Measurements from ENCODE around the gene SLAMF8.

Gene SLAMF8

GRCh38 chr1:159831412-159832141, 4.9 kb downstream of the SLAMF8 start:
- Histone ChIP-seq H3K27me3 (ENCODE audit: insufficient read depth, low read length) (no peaks in the 10 kb centered on the region), H3K27ac (ENCODE audit: low read depth, low read length) (no peak overlapping the region), H2AFZ (ENCODE audit: low read length, unreplicated experiment) (no peak overlapping the region), H3K4me3 (ENCODE audit: low read depth, low read length) (no peak overlapping the region), H3K4me1 (ENCODE audit: control insufficient read depth, insufficient read depth, low read length, unreplicated experiment) (peaks cover 14% of the 10 kb centered on the region), H3K36me3 (ENCODE audit: insufficient read depth, low read length) (no peaks in the 10 kb centered on the region; the same call in 1 of the 2 replicates), H3K79me2 (ENCODE audit: control insufficient read depth, insufficient read depth, low read length, unreplicated experiment) (no peaks in the 10 kb centered on the region)

- H3K79me2 ChIP-seq (ENCODE audit: control insufficient read depth, insufficient read depth, low read length, unreplicated experiment) = no peaks in the 10 kb centered on the region
- H3K27ac ChIP-seq (ENCODE audit: low read depth, low read length) = no peak overlapping the region
- H3K4me1 ChIP-seq (ENCODE audit: control insufficient read depth, insufficient read depth, low read length, unreplicated experiment) = peaks cover 19% of the 10 kb centered on the region
- H3K36me3 ChIP-seq (ENCODE audit: insufficient read depth, low read length) = no peaks in the 10 kb centered on the region; the same call in 1 of the 2 replicates
- H2AFZ ChIP-seq (ENCODE audit: low read length, unreplicated experiment) = no peak overlapping the region
- H3K4me3 ChIP-seq (ENCODE audit: low read depth, low read length) = no peak overlapping the region
- H3K27me3 ChIP-seq (ENCODE audit: insufficient read depth, low read length) = no peaks in the 10 kb centered on the region
Observed at GRCh38 chr1:159832309-159832708, 5.6 kb downstream of the SLAMF8 start.

GRCh38 chr1:159835356-159835755, 8.7 kb downstream of the SLAMF8 start:
- H3K4me1 ChIP-seq (ENCODE audit: control insufficient read depth, insufficient read depth, low read length, unreplicated experiment) = peaks cover 13% of the 10 kb centered on the region
- no peaks in the 10 kb centered on the region; the same call in 1 of the 2 replicates for H3K36me3 ChIP-seq (ENCODE audit: insufficient read depth, low read length)
- H3K4me3 ChIP-seq (ENCODE audit: low read depth, low read length) = no peak overlapping the region
- no peak overlapping the region for H3K27ac ChIP-seq (ENCODE audit: low read depth, low read length)
- H3K79me2 ChIP-seq (ENCODE audit: control insufficient read depth, insufficient read depth, low read length, unreplicated experiment) = no peaks in the 10 kb centered on the region
- H3K27me3 ChIP-seq (ENCODE audit: insufficient read depth, low read length) = no peaks in the 10 kb centered on the region
- H2AFZ ChIP-seq (ENCODE audit: low read length, unreplicated experiment) = no peak overlapping the region

GRCh38 chr1:159835862-159836525, 9.3 kb downstream of the SLAMF8 start:
- Histone ChIP-seq H2AFZ (ENCODE audit: low read length, unreplicated experiment) (no peak overlapping the region), H3K4me3 (ENCODE audit: low read depth, low read length) (no peak overlapping the region), H3K79me2 (ENCODE audit: control insufficient read depth, insufficient read depth, low read length, unreplicated experiment) (no peaks in the 10 kb centered on the region), H3K27ac (ENCODE audit: low read depth, low read length) (no peak overlapping the region), H3K27me3 (ENCODE audit: insufficient read depth, low read length) (no peaks in the 10 kb centered on the region), H3K4me1 (ENCODE audit: control insufficient read depth, insufficient read depth, low read length, unreplicated experiment) (peaks cover 12% of the 10 kb centered on the region), H3K36me3 (ENCODE audit: insufficient read depth, low read length) (no peaks in the 10 kb centered on the region; the same call in 1 of the 2 replicates)

GRCh38 chr1:159838715-159839114, 12.0 kb downstream of the SLAMF8 start:
- no peak overlapping the region for H2AFZ ChIP-seq (ENCODE audit: low read length, unreplicated experiment)
- H3K27me3 ChIP-seq (ENCODE audit: insufficient read depth, low read length) = no peaks in the 10 kb centered on the region
- H3K79me2 ChIP-seq (ENCODE audit: control insufficient read depth, insufficient read depth, low read length, unreplicated experiment) = no peaks in the 10 kb centered on the region
- H3K36me3 ChIP-seq (ENCODE audit: insufficient read depth, low read length) = no peaks in the 10 kb centered on the region; the same call in 1 of the 2 replicates
- peaks cover 12% of the 10 kb centered on the region for H3K4me1 ChIP-seq (ENCODE audit: control insufficient read depth, insufficient read depth, low read length, unreplicated experiment)
- H3K27ac ChIP-seq (ENCODE audit: low read depth, low read length) = no peak overlapping the region
- H3K4me3 ChIP-seq (ENCODE audit: low read depth, low read length) = no peak overlapping the region

GRCh38 chr1:159839116-159839849, 12.6 kb downstream of the SLAMF8 start:
- H3K79me2 ChIP-seq (ENCODE audit: control insufficient read depth, insufficient read depth, low read length, unreplicated experiment) = no peaks in the 10 kb centered on the region
- no peak overlapping the region for H2AFZ ChIP-seq (ENCODE audit: low read length, unreplicated experiment)
- H3K36me3 ChIP-seq (ENCODE audit: insufficient read depth, low read length) = no peaks in the 10 kb centered on the region; the same call in 1 of the 2 replicates
- H3K27ac ChIP-seq (ENCODE audit: low read depth, low read length) = no peak overlapping the region
- H3K4me1 ChIP-seq (ENCODE audit: control insufficient read depth, insufficient read depth, low read length, unreplicated experiment) = peaks cover 12% of the 10 kb centered on the region
- no peak overlapping the region for H3K4me3 ChIP-seq (ENCODE audit: low read depth, low read length)
- no peaks in the 10 kb centered on the region for H3K27me3 ChIP-seq (ENCODE audit: insufficient read depth, low read length)

DNA sequence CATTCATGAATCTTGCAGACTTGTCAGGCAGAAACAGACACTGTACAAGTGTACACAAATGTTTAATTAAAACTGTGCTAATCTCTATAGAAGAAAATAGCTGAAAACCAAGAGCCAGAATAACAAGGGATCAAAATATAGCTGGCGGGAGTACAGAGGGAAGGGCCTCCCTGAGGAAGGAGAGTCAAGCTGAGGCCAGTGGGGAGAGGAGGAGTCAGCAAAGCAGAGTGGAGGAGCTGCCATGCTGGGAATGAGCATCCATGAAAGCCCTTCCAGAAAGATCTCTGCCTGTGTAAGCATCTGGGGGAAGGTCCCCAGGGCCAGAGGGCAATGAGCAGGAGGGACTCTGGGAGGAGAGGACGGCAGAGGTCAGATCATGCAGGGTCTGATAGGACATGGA, 15.1 kb downstream of the SLAMF8 start:
- H2AFZ ChIP-seq (ENCODE audit: low read length, unreplicated experiment) = no peak overlapping the region
- peaks cover 4% of the 10 kb centered on the region for H3K4me1 ChIP-seq (ENCODE audit: control insufficient read depth, insufficient read depth, low read length, unreplicated experiment)
- no peak overlapping the region for H3K27ac ChIP-seq (ENCODE audit: low read depth, low read length)
- H3K36me3 ChIP-seq (ENCODE audit: insufficient read depth, low read length) = no peaks in the 10 kb centered on the region
- H3K27me3 ChIP-seq (ENCODE audit: insufficient read depth, low read length) = no peaks in the 10 kb centered on the region
- no peak overlapping the region for H3K4me3 ChIP-seq (ENCODE audit: low read depth, low read length)
- no peaks in the 10 kb centered on the region for H3K79me2 ChIP-seq (ENCODE audit: control insufficient read depth, insufficient read depth, low read length, unreplicated experiment)

- Histone ChIP-seq H3K79me2 (ENCODE audit: control insufficient read depth, insufficient read depth, low read length, unreplicated experiment) (no peaks in the 10 kb centered on the region), H3K36me3 (ENCODE audit: insufficient read depth, low read length) (no peaks in the 10 kb centered on the region), H3K4me3 (ENCODE audit: low read depth, low read length) (no peak overlapping the region)
Observed at GRCh38 chr1:159843459-159843858, 16.8 kb downstream of the SLAMF8 start.

GRCh38 chr1:159845751-159846629, 19.3 kb downstream of the SLAMF8 start:
- no peaks in the 10 kb centered on the region for H3K36me3 ChIP-seq (ENCODE audit: insufficient read depth, low read length)

More at GRCh38 chr1:159843459-159843858, 16.8 kb downstream of the SLAMF8 start:
- Histone ChIP-seq H3K4me1 (ENCODE audit: control insufficient read depth, insufficient read depth, low read length, unreplicated experiment) (no peaks in the 10 kb centered on the region), H3K27me3 (ENCODE audit: insufficient read depth, low read length) (no peaks in the 10 kb centered on the region), H3K27ac (ENCODE audit: low read depth, low read length) (no peak overlapping the region), H2AFZ (ENCODE audit: low read length, unreplicated experiment) (no peak overlapping the region)

DNA sequence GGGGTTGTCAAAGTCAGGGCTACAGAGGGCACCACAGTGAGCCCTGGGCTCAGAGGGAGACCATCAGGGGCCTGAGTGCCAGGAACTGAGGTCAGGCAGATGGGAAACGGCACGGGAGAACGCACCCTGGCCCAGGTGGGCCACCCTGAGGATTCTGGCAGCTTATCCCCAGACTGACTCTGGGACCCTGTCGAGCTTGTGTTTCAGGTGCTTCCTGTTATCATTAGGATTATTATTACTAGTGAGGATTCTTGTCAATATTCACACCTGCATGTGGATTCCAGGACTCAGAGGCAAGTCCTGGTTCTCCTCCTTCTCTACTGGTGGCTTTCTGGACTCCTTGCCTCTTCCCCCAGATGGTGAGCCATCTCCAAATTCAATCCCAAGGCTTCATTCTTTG, 20.6 kb downstream of the SLAMF8 start:
- H3K4me1 ChIP-seq (ENCODE audit: control insufficient read depth, insufficient read depth, low read length, unreplicated experiment) = peaks cover 18% of the 10 kb centered on the region

More at GRCh38 chr1:159845751-159846629, 19.3 kb downstream of the SLAMF8 start:
- H3K79me2 ChIP-seq (ENCODE audit: control insufficient read depth, insufficient read depth, low read length, unreplicated experiment) = no peaks in the 10 kb centered on the region
- no peak overlapping the region for H3K27ac ChIP-seq (ENCODE audit: low read depth, low read length)
- H3K4me1 ChIP-seq (ENCODE audit: control insufficient read depth, insufficient read depth, low read length, unreplicated experiment) = peaks cover 17% of the 10 kb centered on the region
- no peaks in the 10 kb centered on the region for H3K27me3 ChIP-seq (ENCODE audit: insufficient read depth, low read length)
- H2AFZ ChIP-seq (ENCODE audit: low read length, unreplicated experiment) = no peak overlapping the region
- no peak overlapping the region for H3K4me3 ChIP-seq (ENCODE audit: low read depth, low read length)

More for the DNA sequence above, 20.6 kb downstream of the SLAMF8 start:
- no peaks in the 10 kb centered on the region for H3K27me3 ChIP-seq (ENCODE audit: insufficient read depth, low read length)
- H2AFZ ChIP-seq (ENCODE audit: low read length, unreplicated experiment) = no peak overlapping the region
- H3K79me2 ChIP-seq (ENCODE audit: control insufficient read depth, insufficient read depth, low read length, unreplicated experiment) = no peaks in the 10 kb centered on the region
- H3K36me3 ChIP-seq (ENCODE audit: insufficient read depth, low read length) = no peaks in the 10 kb centered on the region
- H3K4me3 ChIP-seq (ENCODE audit: low read depth, low read length) = no peak overlapping the region
- H3K27ac ChIP-seq (ENCODE audit: low read depth, low read length) = no peak overlapping the region

Measured in ACC112 (cell line).